ENCODE results near the gene SIAH2.

DNA sequence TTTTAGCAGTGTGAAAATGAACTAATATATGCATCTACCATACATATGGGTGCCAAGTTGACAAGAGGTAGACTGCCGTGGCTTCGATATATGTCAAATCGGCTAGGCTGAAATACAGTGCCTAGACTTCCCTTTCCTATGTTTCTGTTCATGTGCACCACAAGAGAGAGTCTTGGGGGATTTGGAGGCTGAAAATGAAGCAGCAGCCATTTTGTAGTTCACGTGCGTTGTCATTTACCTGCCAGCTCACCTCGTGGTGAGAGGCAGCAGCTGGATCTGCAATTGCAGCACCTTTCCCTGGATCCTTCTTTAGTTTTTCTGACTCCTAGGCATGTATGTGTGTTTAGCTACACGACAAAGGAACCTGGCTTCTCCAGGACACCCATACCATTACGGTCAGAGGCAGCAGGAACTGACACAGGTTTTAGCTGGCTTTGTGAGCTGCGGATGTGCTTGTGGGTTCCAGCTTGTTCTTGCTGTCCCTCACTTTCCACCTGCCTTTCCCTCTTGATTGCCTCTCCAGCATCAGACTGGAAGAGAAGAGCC, 40.5 kb upstream of the SIAH2 start:
- TF ChIP-seq GATA2 (IDR thresholded peaks at IDR 0.05; ENCODE audit: low read depth, low read length): no peak
- TF ChIP-seq GATA3 (IDR thresholded peaks at IDR 0.05; ENCODE audit: low read depth, low read length): no peak

Measured in SH-SY5Y (cell line).